Activated CD8-positive, alpha-beta T cell treated with anti-CD3 and anti-CD28 coated beads for 36 hours (primary cell): ENCODE results near the gene BEAN1. TPM values are rescaled to one million over a fixed set of nuclear protein-coding genes. Genes with fewer than 3 reads are reported as not detected.

Experiments used
- ATAC-seq: fragments of 200-7000 bp; cut with Tn5 transposase; one replicate; pipeline ENCODE4 v1.10.0; 2021; ENCODE audit warnings: mild to moderate bottlenecking, moderate library complexity
- CTCF ChIA-PET: fragments of 350-600 bp; sonication (Branson Sonifier 250); formaldehyde crosslinking; loops from one replicate; lab custom pipeline; 2021; ENCODE audit warnings: antibody characterized with exemption; lab: Charles Lee
- POLR2A ChIA-PET: fragments of 350-600 bp; sonication (Branson Sonifier 250); formaldehyde crosslinking; loops from one replicate; lab custom pipeline; 2021; ENCODE audit warnings: antibody characterized with exemption; lab: Charles Lee
- DNase-seq: peaks from one replicate; pipeline ENCODE4 v3.0.0-alpha.2; 2020
- H3K27ac Mint-ChIP-seq: one replicate; pipeline ENCODE4 v1.8.0; 2021; ENCODE audit warnings: mild to moderate bottlenecking, mixed read lengths
- H3K27me3 Mint-ChIP-seq: one replicate; pipeline ENCODE4 v1.8.0; 2021; ENCODE audit warnings: mixed read lengths
- H3K36me3 Mint-ChIP-seq: one replicate; pipeline ENCODE4 v1.8.0; 2021; ENCODE audit warnings: low read depth, mixed read lengths
- H3K4me1 Mint-ChIP-seq: one replicate; pipeline ENCODE4 v1.8.0; 2021; ENCODE audit warnings: low read depth, mixed read lengths
- H3K4me3 Mint-ChIP-seq: one replicate; pipeline ENCODE4 v1.8.0; 2021; ENCODE audit warnings: mild to moderate bottlenecking, moderate library complexity, mixed read lengths
- H3K9me3 Mint-ChIP-seq: one replicate; pipeline ENCODE4 v1.8.0; 2021; ENCODE audit warnings: mixed read lengths
- intact Hi-C: fragments of 100-400 bp; cut with micrococcal nuclease; formaldehyde crosslinking; loops from one replicate; pipeline ENCODE4 v1.10.0; 2022
- total RNA-seq, 2 experiments: library from RNA; stranded (reverse); gene quantifications; one replicate each; pipeline ENCODE4 v1.2.3, GENCODE V29; 2021
- TF ChIP-seq, protein P1 (sequence below): fragments of 200-600 bp; IDR thresholded peaks from one replicate; pipeline ENCODE4 v1.8.0; 2022; ENCODE audit warnings: antibody characterized with exemption, mild to moderate bottlenecking

Gene BEAN1
- total RNA-seq, 2 experiments from 2014 or later, result not detected

DNA sequence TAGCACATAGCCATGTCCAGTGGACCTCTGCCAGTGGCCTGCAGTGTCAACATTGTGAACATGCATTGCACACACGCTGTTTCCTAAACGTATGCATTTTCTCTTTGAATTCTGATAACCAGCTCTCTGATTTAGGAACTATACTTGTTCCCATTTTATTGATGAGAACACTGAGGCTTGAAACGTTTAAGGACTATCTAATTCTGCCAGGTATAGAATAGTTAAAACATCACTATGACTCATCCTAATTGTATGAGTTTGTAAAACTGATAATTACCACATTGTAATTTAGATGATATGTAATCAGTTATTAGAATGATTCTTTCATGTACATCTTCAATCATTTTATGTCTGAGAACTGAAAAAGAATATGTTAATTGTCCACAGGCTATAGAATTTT lies 3.1 kb downstream of the BEAN1 start:
- Mint-ChIP-seq H3K4me1 (peaks cover 6% of the 10 kb centered on the region), H3K27ac (no peak overlapping the region), H3K36me3 (no peaks in the 10 kb centered on the region), H3K4me3 (no peak overlapping the region), H3K9me3 (no peaks in the 10 kb centered on the region), H3K27me3 (peaks cover 55% of the 10 kb centered on the region)
- TF ChIP-seq, protein P1, sequence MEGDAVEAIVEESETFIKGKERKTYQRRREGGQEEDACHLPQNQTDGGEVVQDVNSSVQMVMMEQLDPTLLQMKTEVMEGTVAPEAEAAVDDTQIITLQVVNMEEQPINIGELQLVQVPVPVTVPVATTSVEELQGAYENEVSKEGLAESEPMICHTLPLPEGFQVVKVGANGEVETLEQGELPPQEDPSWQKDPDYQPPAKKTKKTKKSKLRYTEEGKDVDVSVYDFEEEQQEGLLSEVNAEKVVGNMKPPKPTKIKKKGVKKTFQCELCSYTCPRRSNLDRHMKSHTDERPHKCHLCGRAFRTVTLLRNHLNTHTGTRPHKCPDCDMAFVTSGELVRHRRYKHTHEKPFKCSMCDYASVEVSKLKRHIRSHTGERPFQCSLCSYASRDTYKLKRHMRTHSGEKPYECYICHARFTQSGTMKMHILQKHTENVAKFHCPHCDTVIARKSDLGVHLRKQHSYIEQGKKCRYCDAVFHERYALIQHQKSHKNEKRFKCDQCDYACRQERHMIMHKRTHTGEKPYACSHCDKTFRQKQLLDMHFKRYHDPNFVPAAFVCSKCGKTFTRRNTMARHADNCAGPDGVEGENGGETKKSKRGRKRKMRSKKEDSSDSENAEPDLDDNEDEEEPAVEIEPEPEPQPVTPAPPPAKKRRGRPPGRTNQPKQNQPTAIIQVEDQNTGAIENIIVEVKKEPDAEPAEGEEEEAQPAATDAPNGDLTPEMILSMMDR, result no peak
- intact Hi-C loops, result no loop called here
- ChIA-PET CTCF (no interaction called here), POLR2A (no interaction called here)
- ATAC-seq, result no peak
- DNase-seq, result no peak

DNA sequence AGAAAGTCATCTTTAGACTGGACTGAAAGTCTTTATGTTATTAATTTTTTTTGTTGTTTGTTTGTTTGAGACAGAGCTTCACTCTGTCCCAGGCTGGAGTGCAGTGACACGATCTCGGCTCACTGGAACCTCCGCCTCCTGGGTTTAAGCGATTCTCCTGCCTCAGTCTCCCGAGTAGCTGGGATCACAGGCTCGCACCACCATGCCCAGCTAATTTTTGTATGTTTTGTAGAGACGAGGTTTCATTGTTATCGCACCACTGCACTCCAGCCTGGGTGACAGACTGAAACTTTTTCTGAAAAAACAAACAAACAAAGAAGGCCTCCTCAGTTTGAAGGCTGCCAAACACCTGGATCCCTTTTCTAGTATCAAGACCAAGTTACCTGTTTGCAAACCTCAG lies 4.7 kb downstream of the BEAN1 start:
- peaks cover 44% of the 10 kb centered on the region for H3K27me3 Mint-ChIP-seq
- ATAC-seq, result no peak
- intact Hi-C loops, result no loop called here
- ChIA-PET CTCF (interaction anchor here (1.3 kb wide), 1 partner anchor 80 kb away, joined by 3 read pairs; no protein-coding TSS in a partner anchor), POLR2A (interaction anchor here (1.2 kb wide), 1 partner anchor 18 kb away, joined by 4 read pairs; no protein-coding TSS in a partner anchor)
- H3K4me1 Mint-ChIP-seq, result peaks cover 4% of the 10 kb centered on the region
- DNase-seq, result no peak
- H3K36me3 Mint-ChIP-seq, result no peaks in the 10 kb centered on the region
- H3K4me3 Mint-ChIP-seq, result no peak overlapping the region
- H3K9me3 Mint-ChIP-seq, result no peaks in the 10 kb centered on the region
- TF ChIP-seq, protein P1, result no peak
- H3K27ac Mint-ChIP-seq, result no peak overlapping the region

DNA sequence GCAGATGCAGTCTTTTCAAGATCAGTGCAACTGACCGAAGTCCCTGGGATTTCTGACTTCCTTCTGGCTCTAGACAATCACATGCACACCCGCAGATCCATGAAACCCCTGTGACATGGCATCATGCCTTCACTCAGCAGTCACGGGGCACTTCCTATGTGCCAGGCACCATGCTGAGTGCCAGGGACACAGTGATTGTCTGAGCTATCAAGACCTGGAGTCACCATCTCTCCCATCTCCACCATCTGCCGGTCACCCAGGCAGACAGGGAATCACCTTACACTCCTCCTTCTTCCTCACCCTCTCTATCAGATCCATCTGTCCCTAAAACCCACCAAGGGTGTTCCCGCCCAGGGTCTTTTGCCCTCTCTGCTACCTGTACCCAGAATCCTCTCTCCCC lies 5.3 kb downstream of the BEAN1 start:
- Mint-ChIP-seq H3K27ac (no peak overlapping the region), H3K27me3 (peaks cover 44% of the 10 kb centered on the region), H3K36me3 (no peaks in the 10 kb centered on the region), H3K4me3 (no peak overlapping the region), H3K4me1 (peaks cover 4% of the 10 kb centered on the region), H3K9me3 (no peaks in the 10 kb centered on the region)
- intact Hi-C loops, result no loop called here
- ChIA-PET POLR2A (interaction anchor here (1.2 kb wide), 1 partner anchor 19 kb away, joined by 4 read pairs; no protein-coding TSS in a partner anchor), CTCF (interaction anchor here (1.3 kb wide), 1 partner anchor 79 kb away, joined by 3 read pairs; no protein-coding TSS in a partner anchor)
- TF ChIP-seq, protein P1, result no peak
- ATAC-seq (no peak), DNase-seq (no peak)

DNA sequence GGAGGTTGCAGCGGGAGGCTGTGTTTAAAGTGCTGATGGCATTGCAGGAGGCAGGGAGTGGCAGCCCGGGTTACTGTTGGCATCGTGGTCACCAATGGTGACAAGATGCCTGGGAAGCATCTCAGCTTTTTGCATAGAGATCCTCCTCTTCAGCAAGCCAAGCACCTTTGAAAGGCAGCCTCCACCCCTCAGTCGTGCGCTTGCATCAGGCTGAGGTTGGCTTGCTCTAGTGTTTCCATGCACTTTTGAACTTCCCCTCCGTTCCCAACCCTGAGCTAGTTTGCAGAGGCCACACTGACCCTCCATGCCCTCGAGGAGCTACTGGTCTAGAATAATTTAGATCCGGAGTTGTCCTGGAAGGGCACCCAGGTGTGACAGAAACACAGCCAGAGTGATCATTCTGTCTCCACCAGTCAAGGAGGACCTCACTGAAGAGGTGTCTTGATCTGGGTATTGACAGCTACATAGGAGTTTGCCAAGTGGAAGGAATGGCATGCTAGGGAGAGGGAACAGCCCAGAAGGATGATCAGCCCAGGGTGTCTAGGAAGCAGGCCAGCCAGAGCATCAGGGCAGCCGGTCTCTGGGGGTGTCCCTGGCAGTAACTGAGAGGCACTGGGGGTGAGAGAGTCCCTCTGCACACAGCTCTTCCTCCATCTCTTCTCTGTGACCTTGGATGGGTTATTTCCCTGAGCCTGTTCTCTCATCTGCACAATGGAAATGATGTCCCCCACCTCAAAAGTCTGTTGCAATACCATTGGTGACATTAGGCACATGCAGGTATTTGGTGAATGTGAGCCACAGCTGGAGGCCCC lies 7.7 kb downstream of the BEAN1 start:
- Mint-ChIP-seq H3K36me3 (no peaks in the 10 kb centered on the region), H3K4me1 (no peaks in the 10 kb centered on the region), H3K27ac (no peak overlapping the region), H3K27me3 (peaks cover 25% of the 10 kb centered on the region), H3K4me3 (no peak overlapping the region), H3K9me3 (no peaks in the 10 kb centered on the region)
- TF ChIP-seq, protein P1, result no peak
- intact Hi-C loops, result no loop called here
- ATAC-seq (no peak), DNase-seq (no peak)
- ChIA-PET CTCF (no interaction called here), POLR2A (no interaction called here)

DNA sequence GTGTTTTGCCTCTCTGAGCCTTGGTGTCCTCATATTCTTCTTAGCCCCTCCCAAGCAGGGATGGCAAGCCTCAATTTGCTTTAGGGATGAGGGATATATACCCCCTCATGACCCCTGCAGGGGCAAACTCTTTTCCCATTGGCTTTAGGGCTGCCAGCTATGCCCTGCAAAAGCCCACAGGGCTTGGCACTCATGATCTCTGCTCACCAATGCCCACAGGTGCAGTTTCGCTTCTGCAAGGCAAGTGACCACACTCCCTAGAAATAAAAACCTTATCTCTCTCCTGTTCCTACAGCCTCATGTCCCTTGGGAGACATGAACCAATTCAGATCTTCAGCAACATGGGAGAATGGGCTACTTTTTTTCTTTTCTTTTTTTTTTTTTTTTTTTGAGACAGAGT lies 8.8 kb downstream of the BEAN1 start:
- POLR2A ChIA-PET, result no interaction called here
- H3K27ac Mint-ChIP-seq, result no peak overlapping the region
- CTCF ChIA-PET, result no interaction called here

More for the DNA sequence above, 8.8 kb downstream of the BEAN1 start:
- intact Hi-C loops, result no loop called here
- no peaks in the 10 kb centered on the region for H3K4me1 Mint-ChIP-seq
- TF ChIP-seq, protein P1, result no peak
- no peak overlapping the region for H3K4me3 Mint-ChIP-seq
- no peaks in the 10 kb centered on the region for H3K36me3 Mint-ChIP-seq
- H3K27me3 Mint-ChIP-seq, result peaks cover 17% of the 10 kb centered on the region
- DNase-seq, result no peak
- H3K9me3 Mint-ChIP-seq, result no peaks in the 10 kb centered on the region
- no peak for ATAC-seq
